ENCODE data around the gene SLC17A8. TPM values are rescaled to one million over a fixed set of nuclear protein-coding genes. Genes with fewer than 3 reads are reported as not detected.

Gene SLC17A8
- total RNA-seq, 1 experiment from 2014 or later = not detected

DNA sequence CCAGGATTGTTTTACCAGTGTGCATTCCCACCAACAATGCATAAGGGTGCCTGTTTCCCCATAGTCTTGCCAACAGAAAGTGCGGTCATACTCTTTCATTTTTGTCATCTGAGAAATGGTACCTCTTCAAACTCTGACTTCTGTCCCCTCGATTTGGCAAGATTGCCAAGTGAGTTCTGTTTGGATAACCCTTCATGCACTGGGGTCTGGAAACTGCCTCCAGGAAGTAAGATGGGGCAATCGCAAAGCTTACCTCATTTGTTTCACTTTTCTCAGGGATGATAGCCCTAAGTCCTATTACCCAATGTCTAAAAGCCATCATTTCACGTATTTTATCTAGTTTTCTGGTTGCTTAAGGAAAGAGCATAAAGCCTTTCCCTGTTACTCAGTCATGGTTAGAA lies 88.2 kb downstream of the SLC17A8 start:
- intact Hi-C loops (cut with micrococcal nuclease; ENCODE audit: unreplicated experiment) = no loop called here
- BruUV-seq (replicated peaks) = no TSS peak
- H3K4me3 ChIP-seq (ENCODE audit: low read depth, low read length) = no peak overlapping the region

DNA sequence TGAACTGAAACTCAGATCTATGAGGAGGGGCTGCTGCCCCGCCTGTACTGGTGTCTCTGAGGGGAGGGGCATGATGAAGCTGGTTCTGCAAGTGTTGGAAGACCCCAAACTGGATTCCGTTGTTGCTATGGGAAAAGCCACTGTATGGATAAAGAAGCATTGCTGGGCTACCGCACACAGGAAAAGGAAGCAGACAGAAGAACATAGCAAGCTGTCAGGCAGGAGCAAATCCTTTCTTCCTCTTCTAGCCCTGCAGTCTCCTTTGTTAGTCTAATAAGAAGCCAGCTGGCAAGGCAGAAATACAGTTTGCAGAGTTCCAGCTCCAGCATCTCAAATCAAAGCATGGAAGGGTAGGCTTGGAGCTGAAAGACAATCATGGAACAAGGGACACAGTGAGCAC lies 90.5 kb downstream of the SLC17A8 start:
- CTCF ChIA-PET = no interaction called here

More for the DNA sequence above, 88.2 kb downstream of the SLC17A8 start:
- Mint-ChIP-seq H3K27me3 (ENCODE audit: insufficient read depth, unreplicated experiment) (no peaks in the 10 kb centered on the region), H3K4me3 (ENCODE audit: unreplicated experiment) (no peak overlapping the region), H3K4me1 (ENCODE audit: low read depth, unreplicated experiment) (peaks cover 13% of the 10 kb centered on the region), H3K27ac (ENCODE audit: unreplicated experiment) (no peak overlapping the region), H3K36me3 (ENCODE audit: insufficient read depth, unreplicated experiment) (no peaks in the 10 kb centered on the region), H3K9me3 (ENCODE audit: unreplicated experiment) (peaks cover 7% of the 10 kb centered on the region)
- TF ChIP-seq, protein P1, sequence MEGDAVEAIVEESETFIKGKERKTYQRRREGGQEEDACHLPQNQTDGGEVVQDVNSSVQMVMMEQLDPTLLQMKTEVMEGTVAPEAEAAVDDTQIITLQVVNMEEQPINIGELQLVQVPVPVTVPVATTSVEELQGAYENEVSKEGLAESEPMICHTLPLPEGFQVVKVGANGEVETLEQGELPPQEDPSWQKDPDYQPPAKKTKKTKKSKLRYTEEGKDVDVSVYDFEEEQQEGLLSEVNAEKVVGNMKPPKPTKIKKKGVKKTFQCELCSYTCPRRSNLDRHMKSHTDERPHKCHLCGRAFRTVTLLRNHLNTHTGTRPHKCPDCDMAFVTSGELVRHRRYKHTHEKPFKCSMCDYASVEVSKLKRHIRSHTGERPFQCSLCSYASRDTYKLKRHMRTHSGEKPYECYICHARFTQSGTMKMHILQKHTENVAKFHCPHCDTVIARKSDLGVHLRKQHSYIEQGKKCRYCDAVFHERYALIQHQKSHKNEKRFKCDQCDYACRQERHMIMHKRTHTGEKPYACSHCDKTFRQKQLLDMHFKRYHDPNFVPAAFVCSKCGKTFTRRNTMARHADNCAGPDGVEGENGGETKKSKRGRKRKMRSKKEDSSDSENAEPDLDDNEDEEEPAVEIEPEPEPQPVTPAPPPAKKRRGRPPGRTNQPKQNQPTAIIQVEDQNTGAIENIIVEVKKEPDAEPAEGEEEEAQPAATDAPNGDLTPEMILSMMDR (IDR thresholded peaks at IDR 0.05; ENCODE audit: insufficient read depth in 1 of 2, low read depth in 1 of 2, low read length in 1 of 2, severe bottlenecking in 1 of 2, unreplicated experiment in 1 of 2) = no peak
- H3K9me3 ChIP-seq = no peaks in the 10 kb centered on the region
- no peaks in the 10 kb centered on the region for H3K27me3 ChIP-seq (replicated peaks; ENCODE audit: control insufficient read depth, insufficient read depth, low read length)
- no peak for DNase-seq
- no peaks in the 10 kb centered on the region for H3K36me3 ChIP-seq (ENCODE audit: control insufficient read depth, insufficient read depth, low read length)
- CTCF ChIA-PET = no interaction called here
- H3K4me1 ChIP-seq = peaks cover 17% of the 10 kb centered on the region; the same call in 1 of the 2 replicates
- POLR2A ChIA-PET = no interaction called here

DNA sequence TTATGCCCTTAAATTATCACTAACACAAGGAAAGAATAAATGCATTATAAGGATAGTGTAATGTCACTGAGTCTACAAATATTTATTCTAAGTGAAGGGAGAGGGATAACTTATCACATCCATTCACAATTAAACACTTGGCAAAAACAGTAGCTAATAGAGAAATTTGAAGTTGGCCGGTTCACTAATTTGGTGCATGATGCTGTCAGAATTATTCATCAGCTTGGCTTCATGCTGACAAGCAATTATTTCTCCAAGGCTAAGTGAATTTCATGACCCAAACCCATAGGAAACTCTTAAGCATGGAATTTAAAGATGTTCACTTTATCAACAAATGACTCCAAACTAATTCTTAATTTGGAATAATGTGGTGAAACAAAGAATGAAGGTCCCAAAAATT lies 91.8 kb downstream of the SLC17A8 start:
- Histone ChIP-seq H3K36me3 (ENCODE audit: control insufficient read depth, insufficient read depth, low read length) (no peaks in the 10 kb centered on the region), H3K27me3 (replicated peaks; ENCODE audit: control insufficient read depth, insufficient read depth, low read length) (no peaks in the 10 kb centered on the region), H3K4me3 (ENCODE audit: low read depth, low read length) (no peak overlapping the region), H3K4me1 (no peaks in the 10 kb centered on the region), H3K9me3 (no peaks in the 10 kb centered on the region)
- Mint-ChIP-seq H3K9me3 (ENCODE audit: unreplicated experiment) (no peaks in the 10 kb centered on the region), H3K4me3 (ENCODE audit: unreplicated experiment) (no peak overlapping the region), H3K27me3 (ENCODE audit: insufficient read depth, unreplicated experiment) (no peaks in the 10 kb centered on the region), H3K4me1 (ENCODE audit: low read depth, unreplicated experiment) (no peaks in the 10 kb centered on the region), H3K36me3 (ENCODE audit: insufficient read depth, unreplicated experiment) (no peaks in the 10 kb centered on the region), H3K27ac (ENCODE audit: unreplicated experiment) (no peak overlapping the region)
- ChIA-PET POLR2A (no interaction called here), CTCF (no interaction called here)
- intact Hi-C loops (cut with micrococcal nuclease; ENCODE audit: unreplicated experiment) = no loop called here
- BruUV-seq (replicated peaks) = no TSS peak
- no peak for DNase-seq
- TF ChIP-seq, protein P1 (IDR thresholded peaks at IDR 0.05; ENCODE audit: insufficient read depth in 1 of 2, low read depth in 1 of 2, low read length in 1 of 2, severe bottlenecking in 1 of 2, unreplicated experiment in 1 of 2) = no peak

More for the DNA sequence above, 90.5 kb downstream of the SLC17A8 start:
- intact Hi-C loops (cut with micrococcal nuclease; ENCODE audit: unreplicated experiment) = no loop called here
- H3K9me3 ChIP-seq = no peaks in the 10 kb centered on the region
- H3K4me3 Mint-ChIP-seq (ENCODE audit: unreplicated experiment) = no peak overlapping the region
- H3K27me3 ChIP-seq (replicated peaks; ENCODE audit: control insufficient read depth, insufficient read depth, low read length) = no peaks in the 10 kb centered on the region
- TF ChIP-seq, protein P1 (IDR thresholded peaks at IDR 0.05; ENCODE audit: insufficient read depth in 1 of 2, low read depth in 1 of 2, low read length in 1 of 2, severe bottlenecking in 1 of 2, unreplicated experiment in 1 of 2) = no peak
- H3K4me3 ChIP-seq (ENCODE audit: low read depth, low read length) = no peak overlapping the region
- no TSS peak for BruUV-seq (replicated peaks)
- no peaks in the 10 kb centered on the region for H3K36me3 Mint-ChIP-seq (ENCODE audit: insufficient read depth, unreplicated experiment)
- peaks cover 7% of the 10 kb centered on the region for H3K4me1 Mint-ChIP-seq (ENCODE audit: low read depth, unreplicated experiment)
- POLR2A ChIA-PET = no interaction called here
- H3K9me3 Mint-ChIP-seq (ENCODE audit: unreplicated experiment) = peaks cover 6% of the 10 kb centered on the region
- no peaks in the 10 kb centered on the region for H3K27me3 Mint-ChIP-seq (ENCODE audit: insufficient read depth, unreplicated experiment)
- H3K36me3 ChIP-seq (ENCODE audit: control insufficient read depth, insufficient read depth, low read length) = no peaks in the 10 kb centered on the region
- no peak overlapping the region for H3K27ac Mint-ChIP-seq (ENCODE audit: unreplicated experiment)
- no peak for DNase-seq
- H3K4me1 ChIP-seq = peaks cover 10% of the 10 kb centered on the region; the same call in 1 of the 2 replicates
